Nephron (organoid): ENCODE data around the gene TMED7.
"Not testable (repeated sequence)": the region's sequence is repeated elsewhere in the genome, so short reads cannot be mapped to it uniquely, and the experiment has no call there.

Experiments used
- H3K27ac Mint-ChIP-seq, 3 experiments: 2 replicates each; pipeline ENCODE4 v1.8.0; 2020; ENCODE audit warnings: mixed read lengths in 3 of 3, mild to moderate bottlenecking in 2 of 3, moderate library complexity in 1 of 3
- H3K27me3 Mint-ChIP-seq: 2 replicates; pipeline ENCODE4 v1.8.0; 2021; ENCODE audit warnings: low read depth, mild to moderate bottlenecking, moderate library complexity, mixed read lengths
- H3K36me3 Mint-ChIP-seq: 2 replicates; pipeline ENCODE4 v1.8.0; 2020; ENCODE audit warnings: low read depth, mixed read lengths
- H3K4me1 Mint-ChIP-seq: 2 replicates; pipeline ENCODE4 v1.8.0; 2020; ENCODE audit warnings: mixed read lengths
- H3K4me3 Mint-ChIP-seq, 3 experiments: 2 replicates each; pipeline ENCODE4 v1.8.0; 2020; ENCODE audit warnings: mild to moderate bottlenecking in 3 of 3, mixed read lengths in 3 of 3, moderate library complexity in 2 of 3
- H3K9me3 Mint-ChIP-seq: 2 replicates; pipeline ENCODE4 v1.8.0; 2020; ENCODE audit warnings: mixed read lengths
- TF ChIP-seq, protein P1 (sequence below), 3 experiments: fragments of 200-600 bp; sonication (generic); IDR thresholded peaks; one replicate each; pipeline ENCODE4 v1.5.0; 2021; ENCODE audit warnings: antibody characterized with exemption in 3 of 3; ENCODE audit not compliant: unreplicated experiment in 3 of 3

TMED7 gene

DNA sequence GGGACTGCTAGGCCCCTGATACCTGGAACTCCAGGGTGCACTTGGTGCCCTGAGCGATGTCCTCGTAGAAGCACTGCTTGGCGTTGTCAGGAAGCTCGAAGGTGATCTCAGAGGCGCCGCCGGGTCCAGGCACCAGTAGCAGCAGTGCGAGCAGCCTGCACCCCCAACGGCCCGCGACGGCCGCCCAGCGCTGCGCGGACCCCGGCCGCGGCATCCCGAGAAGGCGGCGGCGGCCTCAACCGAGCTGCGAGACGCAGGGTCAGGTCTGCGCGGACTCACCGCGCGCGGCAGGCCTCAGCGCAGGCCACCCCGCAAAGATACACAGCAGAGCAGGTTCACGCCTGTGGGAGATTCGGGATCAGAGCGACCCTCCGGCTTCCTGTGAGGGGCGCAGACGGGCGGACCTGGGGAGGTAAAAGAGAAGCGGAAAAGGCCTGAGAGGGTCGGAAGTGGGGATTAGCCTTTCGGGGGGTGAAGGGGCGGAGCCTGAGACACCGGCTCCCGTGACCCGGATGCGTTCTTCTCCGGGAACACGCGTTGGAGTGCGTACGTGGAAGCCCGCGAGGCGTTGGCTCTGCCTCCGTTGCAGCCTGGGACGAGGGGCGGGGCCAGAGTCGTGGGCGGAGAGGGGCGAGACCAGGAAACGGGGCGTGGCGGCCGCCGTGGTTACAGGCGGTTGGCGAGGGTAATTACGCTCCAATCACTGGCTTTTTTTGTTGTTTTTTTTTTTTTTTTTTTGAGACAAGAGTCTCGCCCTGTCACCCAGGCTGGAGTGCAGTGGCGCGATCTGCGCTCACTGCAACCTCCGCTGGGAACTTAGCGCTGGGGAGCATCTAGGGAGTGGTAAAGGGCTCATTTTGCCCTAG, at the start of gene TMED7:
Gene TMED7 (minus strand): TSS at position 458 of the 866 bp plus-strand sequence. CDS start 244 bp downstream, at position 214.
- Mint-ChIP-seq H3K27ac (peak within 1 kb of the TSS in 2 of 3 experiments; percentile 89 to 96), H3K4me3 (no peak within 1 kb of the TSS), H3K4me1 (peaks cover 22% of the 10 kb centered on the region), H3K27me3 (no peaks in the 10 kb centered on the region), H3K36me3 (peaks cover 5% of the 10 kb centered on the region), H3K9me3 (no peaks in the 10 kb centered on the region)
- TF ChIP-seq, protein P1, sequence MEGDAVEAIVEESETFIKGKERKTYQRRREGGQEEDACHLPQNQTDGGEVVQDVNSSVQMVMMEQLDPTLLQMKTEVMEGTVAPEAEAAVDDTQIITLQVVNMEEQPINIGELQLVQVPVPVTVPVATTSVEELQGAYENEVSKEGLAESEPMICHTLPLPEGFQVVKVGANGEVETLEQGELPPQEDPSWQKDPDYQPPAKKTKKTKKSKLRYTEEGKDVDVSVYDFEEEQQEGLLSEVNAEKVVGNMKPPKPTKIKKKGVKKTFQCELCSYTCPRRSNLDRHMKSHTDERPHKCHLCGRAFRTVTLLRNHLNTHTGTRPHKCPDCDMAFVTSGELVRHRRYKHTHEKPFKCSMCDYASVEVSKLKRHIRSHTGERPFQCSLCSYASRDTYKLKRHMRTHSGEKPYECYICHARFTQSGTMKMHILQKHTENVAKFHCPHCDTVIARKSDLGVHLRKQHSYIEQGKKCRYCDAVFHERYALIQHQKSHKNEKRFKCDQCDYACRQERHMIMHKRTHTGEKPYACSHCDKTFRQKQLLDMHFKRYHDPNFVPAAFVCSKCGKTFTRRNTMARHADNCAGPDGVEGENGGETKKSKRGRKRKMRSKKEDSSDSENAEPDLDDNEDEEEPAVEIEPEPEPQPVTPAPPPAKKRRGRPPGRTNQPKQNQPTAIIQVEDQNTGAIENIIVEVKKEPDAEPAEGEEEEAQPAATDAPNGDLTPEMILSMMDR (IDR thresholded peaks at IDR 0.05; ENCODE audit: unreplicated experiment in 3 of 3): no peak

DNA sequence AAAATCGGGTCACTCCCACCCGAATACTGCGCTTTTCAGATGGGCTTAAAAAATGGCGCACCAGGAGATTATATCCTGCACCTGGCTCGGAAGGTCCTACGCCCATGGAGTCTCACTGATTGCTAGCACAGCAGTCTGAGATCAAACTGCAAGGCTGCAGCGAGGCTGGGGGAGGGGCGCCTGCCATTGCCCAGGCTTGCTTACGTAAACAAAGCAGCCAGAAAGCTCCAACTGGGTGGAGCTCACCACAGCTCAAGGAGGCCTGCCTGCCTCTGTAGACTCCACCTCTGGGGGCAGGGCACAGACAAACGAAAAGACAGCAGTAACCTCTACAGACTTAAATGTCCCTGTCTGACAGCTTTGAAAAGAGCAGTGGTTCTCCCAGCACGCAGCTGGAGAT, 48.9 kb upstream of the TMED7 start:
- peaks cover 27% of the 10 kb centered on the region for H3K9me3 Mint-ChIP-seq
- H3K4me1 Mint-ChIP-seq, H3K36me3 Mint-ChIP-seq: not testable (repeated sequence)

DNA sequence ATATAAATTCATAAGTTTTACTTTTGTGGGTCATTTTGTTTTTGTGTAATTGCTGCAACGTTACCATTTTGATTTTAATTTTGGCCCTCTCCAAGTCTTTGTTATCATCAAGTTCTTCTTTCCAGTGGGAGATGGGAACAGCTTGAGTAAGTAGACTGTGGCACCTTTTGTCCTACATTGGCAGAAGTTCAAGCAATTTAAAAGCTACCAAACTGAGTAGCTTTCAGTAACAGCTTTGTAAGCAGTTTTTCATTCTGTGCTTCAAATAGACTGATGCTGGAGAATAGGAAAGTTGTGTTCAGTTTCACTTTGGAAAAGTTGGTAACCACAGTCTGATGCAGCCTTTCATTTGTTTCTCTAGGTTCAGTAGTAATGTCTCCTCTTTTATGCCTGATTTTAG, 47.8 kb upstream of the TMED7 start:
- TF ChIP-seq, protein P1 (IDR thresholded peaks at IDR 0.05; ENCODE audit: unreplicated experiment in 3 of 3): no peak
- Mint-ChIP-seq H3K9me3 (peaks cover 33% of the 10 kb centered on the region), H3K36me3 (no peaks in the 10 kb centered on the region), H3K4me3 (no peak overlapping the region), H3K4me1 (no peaks in the 10 kb centered on the region), H3K27me3 (no peaks in the 10 kb centered on the region), H3K27ac (no peak overlapping the region)

More for the DNA sequence above, 48.9 kb upstream of the TMED7 start:
- H3K4me3 Mint-ChIP-seq, H3K27ac Mint-ChIP-seq, H3K27me3 Mint-ChIP-seq: not testable (repeated sequence)

DNA sequence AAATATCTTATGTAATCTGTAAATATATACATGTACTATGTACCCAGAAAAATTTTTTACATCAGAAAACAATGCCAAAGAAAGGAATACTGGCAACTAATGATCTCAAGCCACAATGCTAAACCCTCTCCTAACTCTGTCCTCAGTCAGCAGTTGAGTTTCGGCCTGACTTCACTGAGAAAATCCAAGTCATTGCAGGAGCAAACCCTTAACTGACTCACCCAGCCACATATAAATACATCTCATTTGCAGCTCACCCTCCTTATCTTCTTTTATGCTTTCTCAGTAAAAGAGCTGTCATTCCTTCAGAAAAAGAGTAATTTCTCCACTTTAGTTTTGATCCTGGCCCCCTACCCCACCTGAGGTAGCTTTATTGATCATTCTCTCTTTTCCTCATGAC, 46.1 kb upstream of the TMED7 start:
- no peaks in the 10 kb centered on the region for H3K27me3 Mint-ChIP-seq
- peaks cover 39% of the 10 kb centered on the region for H3K9me3 Mint-ChIP-seq
- H3K4me1 Mint-ChIP-seq: no peaks in the 10 kb centered on the region
- H3K27ac Mint-ChIP-seq: no peak overlapping the region
- H3K4me3 Mint-ChIP-seq: no peak overlapping the region
- no peaks in the 10 kb centered on the region for H3K36me3 Mint-ChIP-seq
- TF ChIP-seq, protein P1 (IDR thresholded peaks at IDR 0.05; ENCODE audit: unreplicated experiment in 3 of 3): no peak

GRCh38 chr5:115666023-115666422, 40.2 kb upstream of the TMED7 start:
- H3K4me1 Mint-ChIP-seq: peaks cover 10% of the 10 kb centered on the region
- H3K27ac Mint-ChIP-seq: no peak overlapping the region
- TF ChIP-seq, protein P1 (IDR thresholded peaks at IDR 0.05; ENCODE audit: unreplicated experiment in 3 of 3): no peak
- H3K36me3 Mint-ChIP-seq: no peaks in the 10 kb centered on the region
- H3K4me3 Mint-ChIP-seq: no peak overlapping the region
- peaks cover 27% of the 10 kb centered on the region for H3K9me3 Mint-ChIP-seq
- peaks cover 2% of the 10 kb centered on the region for H3K27me3 Mint-ChIP-seq

DNA sequence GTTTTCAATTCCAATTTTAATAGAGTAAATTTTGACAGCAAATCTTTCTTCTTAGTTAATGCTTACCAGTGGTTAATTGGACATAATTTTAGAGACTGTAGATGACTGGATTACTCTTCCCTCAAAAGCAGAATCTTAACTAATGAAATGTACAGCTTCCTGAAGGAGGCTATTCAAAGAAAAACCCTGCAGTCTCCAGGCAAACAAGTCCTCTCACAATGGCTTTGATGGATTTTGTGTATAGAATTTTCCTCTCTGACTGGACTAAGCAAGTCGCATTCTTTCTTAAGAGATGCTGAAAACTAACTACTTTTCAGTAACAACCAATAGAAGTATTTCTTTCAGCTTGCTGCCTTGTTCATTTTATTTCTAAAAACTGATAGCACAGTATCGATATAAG, 35.7 kb upstream of the TMED7 start:
- peaks cover 11% of the 10 kb centered on the region for H3K9me3 Mint-ChIP-seq

More for the DNA sequence above, 35.7 kb upstream of the TMED7 start:
- Mint-ChIP-seq H3K4me1 (peaks cover 12% of the 10 kb centered on the region), H3K27me3 (peaks cover 3% of the 10 kb centered on the region), H3K4me3 (no peak overlapping the region), H3K36me3 (no peaks in the 10 kb centered on the region), H3K27ac (peak overlapping the region; percentile 71 to 82 (median 72))
- TF ChIP-seq, protein P1 (IDR thresholded peaks at IDR 0.05; ENCODE audit: unreplicated experiment in 3 of 3): no peak
